ENCODE measurements around the gene NMS.

Gene NMS

DNA sequence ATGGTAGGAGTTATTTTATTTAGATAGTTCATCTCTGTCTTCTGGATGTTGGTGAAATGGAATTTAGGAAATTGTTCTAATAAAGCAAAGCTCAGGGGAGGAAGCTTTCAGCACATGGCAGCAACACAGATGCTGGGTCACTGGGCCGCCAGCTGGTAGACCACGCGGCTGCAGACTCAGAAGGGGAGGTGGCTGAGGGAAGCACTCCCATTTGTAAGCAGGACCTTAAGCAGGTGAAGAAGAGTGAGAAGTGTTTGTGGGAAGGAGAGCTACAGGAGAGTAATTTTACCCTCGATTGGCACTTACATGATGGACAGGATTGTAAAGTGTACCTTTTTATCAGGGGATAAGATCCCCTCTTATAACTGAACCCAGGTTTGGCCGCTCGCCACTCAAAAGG, 24.4 kb downstream of the NMS start:
- Histone ChIP-seq H3K4me1 (no peaks in the 10 kb centered on the region), H3K36me3 (no peaks in the 10 kb centered on the region), H3K27me3 (no peaks in the 10 kb centered on the region), H3K4me3 (ENCODE audit: low read depth, low read length) (no peak overlapping the region), H3K9me3 (no peaks in the 10 kb centered on the region)
- no peak for DNase-seq
- TF ChIP-seq, protein P1, sequence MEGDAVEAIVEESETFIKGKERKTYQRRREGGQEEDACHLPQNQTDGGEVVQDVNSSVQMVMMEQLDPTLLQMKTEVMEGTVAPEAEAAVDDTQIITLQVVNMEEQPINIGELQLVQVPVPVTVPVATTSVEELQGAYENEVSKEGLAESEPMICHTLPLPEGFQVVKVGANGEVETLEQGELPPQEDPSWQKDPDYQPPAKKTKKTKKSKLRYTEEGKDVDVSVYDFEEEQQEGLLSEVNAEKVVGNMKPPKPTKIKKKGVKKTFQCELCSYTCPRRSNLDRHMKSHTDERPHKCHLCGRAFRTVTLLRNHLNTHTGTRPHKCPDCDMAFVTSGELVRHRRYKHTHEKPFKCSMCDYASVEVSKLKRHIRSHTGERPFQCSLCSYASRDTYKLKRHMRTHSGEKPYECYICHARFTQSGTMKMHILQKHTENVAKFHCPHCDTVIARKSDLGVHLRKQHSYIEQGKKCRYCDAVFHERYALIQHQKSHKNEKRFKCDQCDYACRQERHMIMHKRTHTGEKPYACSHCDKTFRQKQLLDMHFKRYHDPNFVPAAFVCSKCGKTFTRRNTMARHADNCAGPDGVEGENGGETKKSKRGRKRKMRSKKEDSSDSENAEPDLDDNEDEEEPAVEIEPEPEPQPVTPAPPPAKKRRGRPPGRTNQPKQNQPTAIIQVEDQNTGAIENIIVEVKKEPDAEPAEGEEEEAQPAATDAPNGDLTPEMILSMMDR (IDR thresholded peaks at IDR 0.05; ENCODE audit: low read depth, low read length), result no peak

DNA sequence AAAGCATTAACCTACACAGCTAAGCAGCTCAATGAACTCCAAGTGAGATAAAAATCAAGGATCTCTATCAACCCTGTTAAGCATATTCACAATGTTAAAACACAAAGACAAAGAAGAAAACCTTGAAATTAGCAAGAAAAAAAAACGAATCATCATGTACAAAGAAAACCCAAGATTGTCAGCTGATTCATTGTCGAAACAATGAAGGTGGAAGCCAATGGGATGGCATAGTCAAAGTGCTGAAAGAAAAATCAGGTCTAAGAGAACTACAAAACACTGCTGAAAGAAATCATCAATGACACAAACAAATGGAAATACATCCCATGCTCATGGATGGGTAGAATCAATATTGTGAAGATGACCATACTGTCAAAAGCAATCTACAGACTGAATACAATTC, 32.5 kb downstream of the NMS start:
- Histone ChIP-seq H3K9me3 (no peaks in the 10 kb centered on the region), H3K4me3 (ENCODE audit: low read depth, low read length) (no peak overlapping the region), H3K36me3 (no peaks in the 10 kb centered on the region), H3K4me1 (no peaks in the 10 kb centered on the region), H3K27me3 (no peaks in the 10 kb centered on the region)
- TF ChIP-seq, protein P1 (IDR thresholded peaks at IDR 0.05; ENCODE audit: low read depth, low read length), result no peak
- no peak for DNase-seq

DNA sequence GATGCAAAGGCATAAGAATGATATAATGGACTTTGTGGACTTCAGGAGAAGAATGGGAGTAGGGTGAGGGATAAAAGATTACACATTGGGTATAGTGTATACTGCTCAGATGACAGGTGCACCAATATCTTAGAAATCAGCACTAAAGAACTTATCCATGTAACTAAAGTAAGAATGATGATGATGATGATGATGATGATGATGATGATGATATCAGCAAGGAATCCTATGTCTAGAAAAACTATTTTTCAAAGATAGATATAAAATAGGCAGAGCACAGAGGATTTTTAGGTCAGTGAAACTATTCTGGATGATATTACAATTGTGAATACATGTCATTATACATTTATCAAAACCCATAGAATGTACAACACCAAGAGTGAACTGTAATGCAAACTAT, 34.3 kb downstream of the NMS start:
- Histone ChIP-seq H3K4me3 (ENCODE audit: low read depth, low read length) (no peak overlapping the region), H3K4me1 (no peaks in the 10 kb centered on the region), H3K27me3 (no peaks in the 10 kb centered on the region), H3K36me3 (no peaks in the 10 kb centered on the region), H3K9me3 (no peaks in the 10 kb centered on the region)
- TF ChIP-seq, protein P1 (IDR thresholded peaks at IDR 0.05; ENCODE audit: low read depth, low read length), result no peak
- DNase-seq, result no peak

DNA sequence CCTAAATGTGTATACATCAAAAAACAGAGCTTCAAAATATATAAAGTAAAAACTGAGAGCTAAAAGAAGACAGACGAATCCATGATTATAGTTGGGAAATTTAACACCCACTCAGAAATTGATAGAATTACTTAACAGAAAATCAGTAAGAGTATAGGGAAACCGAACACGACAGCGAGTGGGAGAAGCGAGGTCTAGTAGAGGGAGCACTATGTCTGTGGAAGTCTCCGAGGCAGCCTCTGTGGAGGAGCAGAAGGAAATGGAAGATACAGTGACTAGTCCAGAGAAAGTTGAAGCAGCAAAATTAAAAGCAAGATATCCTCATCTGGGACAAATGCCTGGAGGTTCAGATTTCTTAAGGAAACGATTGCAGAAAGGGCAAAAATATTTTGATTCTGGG, 38.8 kb downstream of the NMS start:
- TF ChIP-seq, protein P1 (IDR thresholded peaks at IDR 0.05; ENCODE audit: low read depth, low read length), result no peak
- no peak for DNase-seq
- Histone ChIP-seq H3K4me3 (ENCODE audit: low read depth, low read length) (no peak overlapping the region), H3K36me3 (no peaks in the 10 kb centered on the region), H3K27me3 (no peaks in the 10 kb centered on the region), H3K9me3 (no peaks in the 10 kb centered on the region), H3K4me1 (no peaks in the 10 kb centered on the region)

GRCh38 chr2:100513650-100514049, 43.4 kb downstream of the NMS start:
- Histone ChIP-seq H3K36me3 (no peaks in the 10 kb centered on the region), H3K9me3 (no peaks in the 10 kb centered on the region), H3K4me1 (no peaks in the 10 kb centered on the region), H3K27me3 (no peaks in the 10 kb centered on the region), H3K4me3 (ENCODE audit: low read depth, low read length) (no peak overlapping the region)
- DNase-seq, result no peak
- TF ChIP-seq, protein P1 (IDR thresholded peaks at IDR 0.05; ENCODE audit: low read depth, low read length), result no peak

GRCh38 chr2:100517556-100517955, 47.3 kb downstream of the NMS start:
- no peaks in the 10 kb centered on the region for H3K9me3 ChIP-seq
- no peak for DNase-seq
- no peak overlapping the region for H3K4me3 ChIP-seq (ENCODE audit: low read depth, low read length)
- no peaks in the 10 kb centered on the region for H3K36me3 ChIP-seq
- no peaks in the 10 kb centered on the region for H3K4me1 ChIP-seq
- TF ChIP-seq, protein P1 (IDR thresholded peaks at IDR 0.05; ENCODE audit: low read depth, low read length), result no peak
- no peaks in the 10 kb centered on the region for H3K27me3 ChIP-seq

Measured in BE2C (cell line).